Suprapubic skin (tissue), 4 donors: ENCODE measurements around the gene GSTM4. TPM values are rescaled to one million over a fixed set of nuclear protein-coding genes. Genes with fewer than 3 reads are reported as not detected.

Experiments used
- DNase-seq, 2 donors: peaks; one replicate each; pipeline ENCODE4 v3.0.0-alpha.2; 2019; ENCODE audit warnings: low spot score in 2 of 2
- H3K27ac ChIP-seq: fragments of 200-600 bp; sonication (generic); one replicate; pipeline ENCODE4 v1.5.1; 2019
- H3K27me3 ChIP-seq: fragments of 200-600 bp; sonication (generic); one replicate; pipeline ENCODE4 v1.5.1; 2019
- H3K36me3 ChIP-seq: fragments of 200-600 bp; sonication (generic); one replicate; pipeline ENCODE4 v1.5.1; 2019
- H3K4me1 ChIP-seq: fragments of 200-600 bp; sonication (generic); one replicate; pipeline ENCODE4 v1.5.1; 2019
- H3K4me3 ChIP-seq: fragments of 200-600 bp; sonication (generic); one replicate; pipeline ENCODE4 v1.5.1; 2019; ENCODE audit warnings: mild to moderate bottlenecking
- H3K9me3 ChIP-seq: fragments of 200-600 bp; sonication (generic); one replicate; pipeline ENCODE4 v1.5.1; 2019
- CTCF ChIP-seq, 2 donors: fragments of 200-600 bp in 1 of 2; fragments of 450-650 bp in 1 of 2; sonication (generic) in 1 of 2; IDR thresholded peaks; one replicate each; pipeline ENCODE4 v1.5.1; 2016 to 2019; ENCODE audit warnings: antibody characterized with exemption in 2 of 2, mild to moderate bottlenecking in 1 of 2, moderate library complexity in 1 of 2
- EP300 ChIP-seq: sonication (generic); formaldehyde crosslinking; IDR thresholded peaks from one replicate; pipeline ENCODE4 v1.6.1; 2017; ENCODE audit warnings: antibody characterized with exemption
- POLR2A ChIP-seq, 2 donors: fragments of 450-650 bp; IDR thresholded peaks; one replicate each; pipeline ENCODE4 v1.6.1; 2017; ENCODE audit warnings: antibody characterized with exemption in 2 of 2, mild to moderate bottlenecking in 2 of 2, moderate library complexity in 2 of 2
- POLR2AphosphoS5 ChIP-seq, 3 donors: sonication (generic); formaldehyde crosslinking; IDR thresholded peaks; one replicate each; pipeline ENCODE4 v1.6.1; 2017; ENCODE audit warnings: antibody characterized with exemption in 3 of 3
- WGBS: methylation state at CpG from one replicate; pipeline ENCODE4 v1.1.5; 2018; 5-methylcytosine and 5-hydroxymethylcytosine counted together
- total RNA-seq, 4 donors: library from RNA; depleted of rRNA; stranded (reverse); fragments of >200 nt; gene quantifications; one replicate each; pipeline ENCODE4 v1.1.0, GENCODE V29; 2016

GSTM4 gene
- total RNA-seq, 4 donors from 2014 or later, result 18.7 to 41.1 (median 32.3) TPM

GRCh38 chr1:109636201-109636952 is 19.5 kb upstream of the GSTM4 start:
- Histone ChIP-seq H3K4me3 (no peak overlapping the region), H3K36me3 (peaks cover 2% of the 10 kb centered on the region), H3K9me3 (no peaks in the 10 kb centered on the region), H3K4me1 (peaks cover 41% of the 10 kb centered on the region), H3K27me3 (no peaks in the 10 kb centered on the region), H3K27ac (no peak overlapping the region)
- no peak for TF ChIP-seq POLR2AphosphoS5 (IDR thresholded peaks at IDR 0.05)
- TF ChIP-seq CTCF (IDR thresholded peaks at IDR 0.05), result no peak
- no peak for TF ChIP-seq EP300
- no peak for TF ChIP-seq POLR2A (IDR thresholded peaks at IDR 0.05)
- DNase-seq, result peak in 1 of 2 donors; percentile 65
- 47% methylated on average over 9 of the region's 9 CpGs for WGBS

DNA sequence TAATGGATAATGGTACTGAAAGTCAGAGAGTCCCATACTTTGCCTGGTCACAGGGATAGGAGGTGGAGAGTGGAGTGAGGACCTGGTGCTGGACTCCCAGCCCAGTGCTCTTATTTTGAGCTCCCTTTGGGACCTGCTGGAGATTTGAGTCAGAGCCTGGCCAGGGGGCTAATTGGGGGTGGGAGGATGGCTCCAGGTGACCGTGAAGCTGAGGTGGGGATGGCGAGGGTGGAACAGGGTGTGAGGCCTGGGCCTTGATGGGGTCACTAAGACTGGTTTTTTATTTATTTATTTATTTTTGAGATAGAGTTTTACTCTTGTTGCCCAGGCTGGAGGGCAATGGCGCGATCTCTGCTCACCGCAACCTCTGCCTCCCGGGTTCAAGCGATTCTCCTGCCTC is 18.5 kb upstream of the GSTM4 start:
- peak in 1 of 2 donors; percentile 64 for DNase-seq
- TF ChIP-seq EP300 (no peak), POLR2A (IDR thresholded peaks at IDR 0.05) (no peak), CTCF (IDR thresholded peaks at IDR 0.05) (no peak), POLR2AphosphoS5 (IDR thresholded peaks at IDR 0.05) (no peak)
- Histone ChIP-seq H3K27me3 (no peaks in the 10 kb centered on the region), H3K4me1 (peaks cover 31% of the 10 kb centered on the region), H3K9me3 (no peaks in the 10 kb centered on the region), H3K4me3 (no peak overlapping the region), H3K36me3 (no peaks in the 10 kb centered on the region), H3K27ac (no peak overlapping the region)
- WGBS, result 88% methylated on average over 7 of the region's 7 CpGs

DNA sequence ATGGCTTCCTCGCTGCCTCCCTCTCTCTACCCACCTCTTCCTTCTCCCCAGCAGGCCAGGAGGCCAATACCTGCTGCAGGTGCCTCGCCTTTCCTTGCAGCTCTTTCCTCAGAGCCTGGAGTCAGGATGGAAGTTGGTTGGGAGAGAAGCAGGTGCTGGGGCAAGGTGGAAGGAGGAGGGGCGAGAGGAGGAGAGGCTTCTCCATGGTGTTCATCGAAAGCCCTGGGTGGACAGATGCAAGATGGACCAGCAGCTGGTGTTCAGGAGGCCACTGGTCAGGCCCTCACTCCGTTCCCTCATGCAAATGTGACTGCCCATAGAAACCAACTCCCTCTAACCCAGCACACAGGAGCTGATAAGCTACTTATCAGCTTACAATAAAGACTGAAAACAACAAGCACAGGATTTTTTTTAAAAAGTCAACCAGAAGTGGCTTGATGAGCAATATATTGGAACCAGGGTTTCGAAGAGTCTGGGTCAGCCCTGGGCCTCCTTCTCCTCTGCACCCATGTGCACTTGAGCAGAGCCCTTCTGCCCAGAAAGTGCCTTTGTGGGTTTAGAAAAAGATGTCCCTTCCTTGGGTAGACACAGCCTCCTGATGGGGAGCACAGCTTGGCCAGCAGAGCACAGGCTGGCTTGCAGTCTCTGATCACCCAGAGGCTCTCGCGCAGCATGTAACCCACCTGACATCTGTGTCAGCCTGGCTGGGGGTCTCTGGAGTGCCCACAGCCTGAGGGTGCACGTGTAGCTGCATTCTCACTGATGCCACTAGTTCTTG is 16.6 kb upstream of the GSTM4 start:
- H3K27ac ChIP-seq, result no peak overlapping the region
- 86% methylated on average over 9 of the region's 9 CpGs for WGBS
- DNase-seq, result no peak

DNA sequence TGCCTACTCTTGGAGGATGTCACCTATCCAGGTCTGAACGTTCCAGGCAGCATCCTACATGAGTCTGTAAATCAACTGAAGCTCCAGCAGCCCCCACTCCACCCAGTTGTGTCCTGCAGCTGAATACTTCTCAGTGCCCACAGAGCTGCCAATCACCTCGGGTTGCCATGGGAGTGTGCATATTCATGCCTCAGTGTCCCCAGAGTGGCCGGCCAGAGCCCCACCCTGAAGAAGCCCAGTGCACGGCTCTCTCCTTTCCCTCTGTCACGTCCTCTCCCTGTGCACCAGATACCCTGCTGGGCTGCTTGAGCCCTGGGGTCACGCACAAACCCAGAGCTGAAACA is 16.1 kb upstream of the GSTM4 start:
- H3K4me3 ChIP-seq, result no peak overlapping the region
- H3K27ac ChIP-seq, result no peak overlapping the region
- TF ChIP-seq EP300, result no peak
- TF ChIP-seq POLR2A (IDR thresholded peaks at IDR 0.05), result no peak
- no peak for TF ChIP-seq CTCF (IDR thresholded peaks at IDR 0.05)
- no peak for TF ChIP-seq POLR2AphosphoS5 (IDR thresholded peaks at IDR 0.05)
- H3K27me3 ChIP-seq, result no peaks in the 10 kb centered on the region
- DNase-seq, result no peak
- H3K4me1 ChIP-seq, result peaks cover 26% of the 10 kb centered on the region
- 52% methylated on average over 6 of the region's 6 CpGs for WGBS
- no peaks in the 10 kb centered on the region for H3K9me3 ChIP-seq
- no peaks in the 10 kb centered on the region for H3K36me3 ChIP-seq

More for the DNA sequence above, 16.6 kb upstream of the GSTM4 start:
- H3K4me3 ChIP-seq, result no peak overlapping the region
- H3K27me3 ChIP-seq, result no peaks in the 10 kb centered on the region
- peaks cover 30% of the 10 kb centered on the region for H3K4me1 ChIP-seq
- H3K36me3 ChIP-seq, result no peaks in the 10 kb centered on the region
- no peaks in the 10 kb centered on the region for H3K9me3 ChIP-seq
- TF ChIP-seq CTCF (IDR thresholded peaks at IDR 0.05) (no peak), EP300 (no peak), POLR2A (IDR thresholded peaks at IDR 0.05) (no peak), POLR2AphosphoS5 (IDR thresholded peaks at IDR 0.05) (no peak)

DNA sequence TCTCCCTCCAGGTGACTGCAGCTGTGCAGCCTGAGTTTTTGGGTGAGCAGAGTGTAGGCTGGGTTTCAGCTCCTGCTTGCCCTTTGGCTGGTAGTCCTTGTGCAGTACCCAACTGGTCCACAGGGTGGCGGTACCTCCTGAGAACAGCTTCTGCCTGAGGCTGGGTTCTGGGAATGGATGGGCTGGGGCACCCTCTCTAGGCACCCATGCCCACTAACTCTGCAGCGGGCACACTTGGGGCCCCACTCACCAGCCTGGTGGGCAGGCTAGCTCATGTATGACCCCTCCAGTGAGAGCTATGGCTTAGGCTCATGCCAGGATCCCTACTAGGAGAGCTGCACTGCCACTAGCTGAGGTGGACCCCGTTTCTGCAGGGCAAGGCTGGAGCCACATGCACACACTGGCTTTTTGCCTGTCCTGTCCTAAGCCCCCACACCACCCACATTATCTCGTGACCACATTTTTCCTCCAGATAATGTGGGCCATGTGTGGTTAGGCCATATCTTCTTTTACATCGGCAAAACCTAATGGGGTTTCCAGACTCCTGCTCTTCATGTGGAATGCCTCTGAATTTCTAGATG is 15.5 kb upstream of the GSTM4 start:
- H3K27me3 ChIP-seq, result no peaks in the 10 kb centered on the region
- no peaks in the 10 kb centered on the region for H3K36me3 ChIP-seq
- H3K27ac ChIP-seq, result no peak overlapping the region
- 49% methylated on average over 4 of the region's 5 CpGs for whole genome bisulfite sequencing
- TF ChIP-seq POLR2A (IDR thresholded peaks at IDR 0.05) (no peak), POLR2AphosphoS5 (IDR thresholded peaks at IDR 0.05) (no peak), CTCF (IDR thresholded peaks at IDR 0.05) (peak; percentile 75 to 95)
- peak; percentile 92 to 94 for DNase-seq
- H3K9me3 ChIP-seq, result no peaks in the 10 kb centered on the region
- H3K4me1 ChIP-seq, result peaks cover 26% of the 10 kb centered on the region
- H3K4me3 ChIP-seq, result no peak overlapping the region
